HEK293T (cell line): ENCODE data around the gene RAPGEF1.

Experiments
- ELF4 ChIP-seq: fragments of 450-650 bp; IDR thresholded peaks from 2 replicates; pipeline ENCODE4 v1.6.1; 2017; ENCODE audit warnings: antibody characterized with exemption
- FOXK2 ChIP-seq: fragments of 450-650 bp; IDR thresholded peaks from 2 replicates; pipeline ENCODE4 v1.6.1; 2016; ENCODE audit warnings: mild to moderate bottlenecking
- FOXM1 ChIP-seq: fragments of 450-650 bp; IDR thresholded peaks from 2 replicates; pipeline ENCODE4 v1.6.1; 2017; ENCODE audit warnings: mild to moderate bottlenecking, borderline replicate concordance
- SP1 ChIP-seq: fragments of 450-650 bp; IDR thresholded peaks from 2 replicates; pipeline ENCODE4 v1.6.1; 2017
- TARDBP ChIP-seq: fragments of 450-650 bp; IDR thresholded peaks from 2 replicates; pipeline ENCODE4 v1.6.1; 2016
- ZNF384 ChIP-seq: fragments of 450-650 bp; IDR thresholded peaks from 2 replicates; pipeline ENCODE4 v1.6.1; 2016

- no peak for TF ChIP-seq SP1
- TF ChIP-seq FOXK2 = no peak
- no peak for TF ChIP-seq TARDBP
- TF ChIP-seq ELF4 = no peak
- TF ChIP-seq FOXM1 = no peak
- no peak for TF ChIP-seq ZNF384
Observed at GRCh38 chr9:131594906-131595665, 144.8 kb downstream of the RAPGEF1 start.
